HG02970 (cell line): Measurements from ENCODE around the gene ZNF592.

Experiments
- ATAC-seq: cut with Tn5 transposase; IDR thresholded peaks from one replicate; pipeline ENCODE4 v1.9.1; 2021; ENCODE audit warnings: mild to moderate bottlenecking, moderate library complexity, moderate number of reproducible peaks; ENCODE audit not compliant: unreplicated experiment, low FRiP score

ZNF592 gene

GRCh38 chr15:84772467-84772866 is 24.1 kb downstream of the ZNF592 start:
- no peak for ATAC-seq

GRCh38 chr15:84773716-84774115 is 25.3 kb downstream of the ZNF592 start:
- no peak for ATAC-seq

GRCh38 chr15:84775867-84776449 is 27.6 kb downstream of the ZNF592 start:
- ATAC-seq: no peak

- ATAC-seq: no peak
Observed at GRCh38 chr15:84778194-84778593, 29.8 kb downstream of the ZNF592 start.

GRCh38 chr15:84780492-84780891 is 32.1 kb downstream of the ZNF592 start:
- ATAC-seq: no peak

- ATAC-seq: no peak
Observed at GRCh38 chr15:84781495-84781894, 33.1 kb downstream of the ZNF592 start.

- no peak for ATAC-seq
Observed at GRCh38 chr15:84782346-84782745, 34.0 kb downstream of the ZNF592 start.

- no peak for ATAC-seq
Observed at GRCh38 chr15:84783493-84784251, 35.3 kb downstream of the ZNF592 start.

GRCh38 chr15:84784262-84784661 is 35.9 kb downstream of the ZNF592 start:
- no peak for ATAC-seq

- no peak for ATAC-seq
Observed at GRCh38 chr15:84785053-84785452, 36.7 kb downstream of the ZNF592 start.

GRCh38 chr15:84788500-84788899 is 40.1 kb downstream of the ZNF592 start:
- no peak for ATAC-seq

GRCh38 chr15:84789762-84790161 is 41.4 kb downstream of the ZNF592 start:
- no peak for ATAC-seq

- no peak for ATAC-seq
Observed at GRCh38 chr15:84790676-84791075, 42.3 kb downstream of the ZNF592 start.

GRCh38 chr15:84791763-84792162 is 43.4 kb downstream of the ZNF592 start:
- no peak for ATAC-seq

GRCh38 chr15:84793431-84794161 is 45.2 kb downstream of the ZNF592 start:
- no peak for ATAC-seq

- no peak for ATAC-seq
Observed at GRCh38 chr15:84794162-84794547, 45.8 kb downstream of the ZNF592 start.

- no peak for ATAC-seq
Observed at GRCh38 chr15:84795186-84795585, 46.8 kb downstream of the ZNF592 start.

- ATAC-seq: no peak
Observed at GRCh38 chr15:84797212-84797611, 48.8 kb downstream of the ZNF592 start.

GRCh38 chr15:84797801-84798200 is 49.4 kb downstream of the ZNF592 start:
- ATAC-seq: no peak

- no peak for ATAC-seq
Observed at GRCh38 chr15:84798436-84798946, 50.1 kb downstream of the ZNF592 start.

GRCh38 chr15:84799511-84800187 is 51.3 kb downstream of the ZNF592 start:
- no peak for ATAC-seq
